Kidney epithelial cell (primary cell): ENCODE results near the gene FANCC. TPM values are rescaled to one million over a fixed set of nuclear protein-coding genes. Genes with fewer than 3 reads are reported as not detected.
A peak's percentile ranks its signal among the peaks of the same experiment; 100 is the strongest.

Source experiments
- DNase-seq: peaks from one replicate; pipeline ENCODE4 v3.0.0-alpha.2; 2010; ENCODE audit warnings: low read depth
- H3K27me3 ChIP-seq: 2 replicates; pipeline ENCODE4 v1.6.0; 2011; ENCODE audit warnings: low read length; ENCODE audit not compliant: control insufficient read depth, insufficient read depth
- H3K36me3 ChIP-seq: 2 replicates; pipeline ENCODE4 v1.5.1; 2011; ENCODE audit warnings: low read length; ENCODE audit not compliant: control insufficient read depth, insufficient read depth
- H3K4me3 ChIP-seq: 2 replicates; pipeline ENCODE4 v1.5.1; 2011; ENCODE audit warnings: low read depth, mild to moderate bottlenecking, control low read depth, low read length
- CTCF ChIP-seq: IDR thresholded peaks from 2 replicates; pipeline ENCODE4 v1.5.1; 2011; ENCODE audit warnings: mild to moderate bottlenecking, moderate library complexity, low read length, control low read depth, inconsistent platforms; ENCODE audit not compliant: insufficient read depth, poor library complexity, severe bottlenecking
- total RNA-seq: library from RNA; depleted of rRNA; stranded (reverse); fragments of >200 nt; gene quantifications from 2 replicates; pipeline ENCODE4 v1.2.3, GENCODE V29; 2015

FANCC gene
- 6.1 and 7.0 TPM in 2 replicates for total RNA-seq

DNA sequence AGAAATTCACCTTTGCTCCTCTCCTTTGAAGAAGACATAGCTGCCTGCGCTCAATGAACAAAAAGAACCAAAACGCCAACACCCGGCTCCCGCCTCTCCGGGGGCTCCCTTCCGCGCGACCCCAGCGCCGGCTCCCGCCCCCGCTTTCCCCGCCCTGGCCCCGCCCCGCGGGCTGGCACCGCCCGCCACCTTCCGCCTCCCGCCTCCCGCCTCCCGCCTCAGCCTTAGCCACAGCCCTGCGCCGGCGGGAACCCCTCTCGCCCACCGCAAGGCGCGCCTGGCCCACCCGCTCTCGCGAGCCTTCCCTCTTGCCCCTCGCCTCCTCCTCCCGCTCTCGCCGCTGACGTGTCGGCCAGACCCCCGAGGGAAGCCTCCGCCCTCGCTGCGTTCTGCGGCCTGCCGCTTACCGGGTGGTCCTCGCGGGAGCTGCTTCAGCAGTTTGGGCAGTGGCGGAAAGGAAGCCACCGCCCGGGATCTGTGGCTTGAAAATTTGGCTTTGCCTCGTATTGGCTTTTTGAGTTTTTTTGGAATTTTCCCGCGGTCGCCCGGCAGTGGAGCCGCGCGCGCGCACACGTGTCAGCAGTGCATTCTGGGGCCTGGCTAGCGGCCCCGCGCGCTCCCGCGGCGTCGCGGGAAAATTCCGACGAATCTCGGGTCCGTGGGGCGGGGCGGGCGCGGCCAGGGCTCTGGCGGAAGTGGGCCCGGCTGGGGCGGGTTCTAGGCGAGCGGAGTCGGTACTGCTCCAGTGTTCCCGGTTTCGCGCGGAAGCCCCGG lies at the start of gene FANCC:
TSS of gene FANCC (minus strand) at position 591 of the 774 bp plus-strand sequence. CDS start 68,418 bp downstream, outside the sequence.
- Histone ChIP-seq H3K36me3 (no peaks in the 10 kb centered on the region), H3K27me3 (no peaks in the 10 kb centered on the region), H3K4me3 (peak within 1 kb of the TSS; percentile 97)
- TF ChIP-seq CTCF, result no peak
- peak; percentile 43 for DNase-seq

GRCh38 chr9:95366731-95367325 lies 49.3 kb upstream of the FANCC start:
- no peaks in the 10 kb centered on the region for H3K36me3 ChIP-seq
- no peak overlapping the region for H3K4me3 ChIP-seq
- no peak for TF ChIP-seq CTCF
- no peaks in the 10 kb centered on the region for H3K27me3 ChIP-seq
- DNase-seq, result no peak

- H3K4me3 ChIP-seq, result no peak overlapping the region
- H3K27me3 ChIP-seq, result no peaks in the 10 kb centered on the region
- no peaks in the 10 kb centered on the region for H3K36me3 ChIP-seq
- no peak for TF ChIP-seq CTCF
- no peak for DNase-seq
Measured at GRCh38 chr9:95365766-95366165, 48.3 kb upstream of the FANCC start.

GRCh38 chr9:95363051-95363841 lies 45.7 kb upstream of the FANCC start:
- no peak for TF ChIP-seq CTCF
- DNase-seq, result no peak
- H3K36me3 ChIP-seq, result no peaks in the 10 kb centered on the region
- H3K4me3 ChIP-seq, result no peak overlapping the region
- H3K27me3 ChIP-seq, result no peaks in the 10 kb centered on the region

DNA sequence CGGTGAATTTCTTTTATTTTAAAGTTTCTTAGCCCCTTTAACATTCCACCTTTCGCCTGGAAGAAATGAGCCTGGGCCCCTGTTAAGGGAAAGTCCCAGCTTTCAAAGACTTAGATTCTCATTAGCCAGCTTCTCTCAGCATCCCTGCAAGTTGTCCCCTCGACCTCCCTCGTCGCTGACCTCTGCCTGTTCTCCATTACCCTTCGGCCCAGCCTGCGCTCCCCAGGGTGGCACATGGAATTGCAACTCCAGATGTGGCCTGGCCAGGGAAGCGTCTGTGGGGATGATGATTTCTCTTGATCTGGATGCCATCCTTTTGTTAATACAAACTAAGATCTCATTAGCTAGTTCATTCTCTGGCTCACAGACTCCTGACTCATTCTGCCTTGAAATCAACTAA lies 43.4 kb upstream of the FANCC start:
- Histone ChIP-seq H3K27me3 (no peaks in the 10 kb centered on the region), H3K36me3 (no peaks in the 10 kb centered on the region), H3K4me3 (no peak overlapping the region)
- no peak for TF ChIP-seq CTCF
- no peak for DNase-seq
